Measurements from ENCODE around the gene NLRP5.
"Not testable (repeated sequence)": the region's sequence is repeated elsewhere in the genome, so short reads cannot be mapped to it uniquely, and the experiment has no call there.

The NLRP5 gene

DNA sequence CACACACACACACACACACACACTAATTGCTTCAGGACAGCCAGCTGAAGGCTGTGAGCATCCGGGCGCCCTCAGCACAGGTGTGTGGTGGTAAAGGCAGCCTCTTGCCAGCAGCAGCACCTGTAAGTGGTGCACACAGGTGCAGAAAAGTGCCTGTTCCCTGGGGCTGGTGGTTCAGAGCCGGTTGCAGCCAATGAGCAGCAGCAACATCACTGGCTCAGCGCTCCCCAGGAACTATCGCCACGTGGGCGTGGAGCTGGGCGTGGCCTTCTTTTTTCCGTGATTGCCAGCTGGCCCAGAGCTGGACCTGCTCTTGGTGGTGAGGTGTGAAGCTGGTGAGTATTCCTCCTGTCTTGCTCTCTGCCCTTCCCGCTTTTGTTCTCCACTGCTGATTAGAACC, at the start of gene NLRP5:
TSS of gene NLRP5 (plus strand) at position 289 of the 400 bp plus-strand sequence.
- DNase-seq (ENCODE audit: low read depth in 2 of 2) = no peak

DNA sequence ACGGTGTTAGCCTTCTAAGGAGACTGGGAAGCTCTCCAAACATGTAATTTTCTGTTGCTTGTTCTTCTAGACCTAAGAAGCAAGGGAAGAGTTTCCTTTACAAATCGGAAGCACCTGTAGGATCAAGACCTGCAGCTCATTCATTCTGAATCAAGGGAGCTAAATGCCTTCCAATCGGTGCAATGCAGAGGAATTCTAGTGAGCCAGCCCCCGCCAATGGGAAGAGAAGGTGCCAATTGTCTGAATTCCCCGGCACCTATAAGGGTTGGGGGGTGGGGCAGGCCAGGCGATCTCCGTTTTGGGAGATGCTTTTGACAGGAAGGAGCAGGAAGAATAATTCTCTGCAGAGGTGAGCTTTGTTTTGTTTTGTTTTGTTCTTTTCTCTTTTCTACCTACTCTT, 47.4 kb upstream of the NLRP5 start:
- DNase-seq (ENCODE audit: low read depth in 2 of 2) = no peak

DNA sequence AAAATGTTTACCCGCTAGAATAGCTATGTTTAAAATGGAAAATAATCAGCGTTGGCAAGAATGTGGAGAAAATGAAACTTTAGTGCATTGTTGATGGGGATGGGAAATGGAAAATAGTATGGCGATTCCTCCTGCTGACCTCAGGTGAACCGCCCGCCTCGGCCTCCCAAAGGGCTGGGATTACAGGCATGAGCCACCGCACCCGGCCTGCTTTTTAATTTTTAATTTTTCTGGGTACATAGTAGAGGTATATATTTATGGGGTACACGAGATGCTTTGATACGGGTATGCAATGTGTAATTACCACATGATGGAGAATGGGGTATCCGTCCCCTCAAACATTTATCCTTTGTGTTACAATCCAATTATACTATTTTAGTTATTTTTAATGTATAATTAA, 46.3 kb upstream of the NLRP5 start:
- no peak for DNase-seq (ENCODE audit: low read depth in 2 of 2)

DNA sequence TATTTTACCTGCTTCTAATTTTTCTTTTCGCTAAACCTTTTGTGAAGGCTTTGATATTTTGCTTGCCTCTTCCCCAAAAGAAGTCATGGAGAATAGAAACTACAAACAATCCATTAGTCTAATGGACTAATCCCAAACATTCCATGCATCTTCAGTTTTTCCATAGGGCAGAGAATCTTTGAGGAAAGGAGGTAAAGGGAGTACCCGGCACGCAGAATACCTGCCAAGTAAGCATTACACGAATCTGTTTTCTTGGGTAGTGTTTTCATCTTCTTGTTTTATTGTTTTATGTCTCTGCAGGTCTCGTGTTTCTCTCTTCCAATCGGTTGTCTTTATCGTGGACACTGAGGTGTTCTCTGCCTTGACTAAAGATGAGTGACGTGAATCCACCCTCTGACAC, 39.0 kb upstream of the NLRP5 start, which contains the start of gene NLRP8:
TSS of gene NLRP8 (plus strand) at position 301 of the 400 bp plus-strand sequence.
- no peak for DNase-seq (ENCODE audit: low read depth in 2 of 2)

DNA sequence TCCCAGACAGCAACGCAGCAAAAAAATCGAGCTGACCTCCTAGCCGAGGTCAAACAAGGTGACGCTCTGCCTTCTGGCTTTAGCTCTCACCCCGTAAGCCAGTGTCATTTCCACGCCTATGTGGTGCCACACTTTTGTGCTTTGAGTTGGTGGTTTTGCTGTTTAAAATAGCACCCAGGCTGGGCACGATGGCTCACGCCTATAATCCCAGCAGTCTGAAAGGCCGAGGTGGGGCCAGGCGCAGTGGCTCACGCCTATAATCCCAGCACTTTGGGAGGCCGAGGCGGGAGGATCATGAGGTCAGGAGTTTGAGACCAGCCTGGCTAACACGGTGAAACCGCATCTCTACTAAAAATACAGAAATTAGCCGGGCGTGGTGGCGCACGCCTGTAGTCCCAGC, 36.0 kb upstream of the NLRP5 start:
- not testable (repeated sequence) for DNase-seq (ENCODE audit: low read depth in 2 of 2)

DNA sequence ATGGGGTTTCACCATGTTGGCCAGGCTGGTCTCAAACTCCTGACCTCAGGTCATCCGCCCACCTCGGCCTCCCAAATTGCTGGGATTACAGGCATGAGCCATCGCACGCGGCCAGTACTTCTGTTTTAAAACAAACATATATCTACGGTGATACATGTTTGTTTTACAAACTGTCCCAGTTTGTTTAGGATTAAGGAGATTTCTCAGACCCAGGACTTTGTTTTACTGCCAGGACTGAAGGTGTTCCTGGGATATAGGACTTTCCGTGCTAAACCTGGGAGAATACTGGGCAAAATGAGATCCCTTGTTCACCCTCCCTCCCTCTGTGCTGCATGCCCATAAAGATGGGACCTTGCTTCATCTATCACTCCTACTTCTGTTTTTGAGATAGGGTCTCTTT, 30.1 kb upstream of the NLRP5 start:
- no peak for DNase-seq (ENCODE audit: low read depth in 2 of 2)

DNA sequence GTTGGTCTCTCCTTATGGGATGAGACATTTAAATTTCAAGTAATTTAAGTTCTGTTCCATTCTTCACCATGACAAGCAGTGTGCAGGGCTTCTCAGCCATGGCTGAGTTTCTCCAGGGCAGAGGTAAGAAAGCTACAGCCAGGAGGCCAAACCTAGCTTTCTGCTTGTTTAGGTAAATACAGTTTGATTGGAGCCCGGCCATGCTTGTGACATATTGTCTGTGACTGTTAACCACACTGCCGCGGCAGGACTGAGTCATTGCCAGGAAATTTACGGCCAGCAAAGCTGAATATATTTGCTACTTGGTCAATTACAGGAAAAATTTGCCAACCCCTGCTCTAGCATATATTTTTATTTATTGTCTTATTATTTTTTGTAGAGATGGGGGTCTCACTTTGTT, 28.2 kb upstream of the NLRP5 start:
- no peak for DNase-seq (ENCODE audit: low read depth in 2 of 2)

DNA sequence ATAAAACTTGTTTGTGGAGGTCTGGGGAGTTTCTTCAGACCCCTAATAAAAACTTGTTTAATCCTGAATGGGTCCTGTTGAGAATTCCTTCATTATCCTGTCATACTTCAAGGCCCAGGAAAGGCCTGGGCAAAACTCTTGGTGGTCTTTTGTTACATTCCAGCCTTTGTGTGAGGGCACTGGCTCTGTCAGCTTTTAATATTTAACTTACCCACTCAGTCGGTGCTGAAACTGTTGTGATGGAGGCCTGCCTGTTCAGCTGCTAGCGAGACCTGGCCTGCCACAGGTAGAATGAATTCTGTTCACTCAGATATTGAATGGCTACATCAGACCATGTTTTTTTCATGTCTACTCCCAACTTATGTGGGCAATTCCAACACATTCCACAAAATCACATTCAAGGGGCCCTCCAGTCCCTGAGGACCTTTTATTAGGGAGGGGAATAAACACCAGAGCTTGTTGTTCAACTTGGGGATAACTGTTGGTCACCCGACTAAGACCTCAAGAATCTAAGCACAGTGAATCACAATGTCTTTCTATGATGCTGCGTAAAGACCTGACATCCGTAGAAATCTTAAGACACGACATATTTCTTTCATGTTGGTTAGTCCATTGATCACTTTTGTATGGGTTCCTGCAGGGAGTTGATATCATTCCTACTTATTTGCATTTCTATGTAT, 26.4 kb upstream of the NLRP5 start:
- no peak for DNase-seq (ENCODE audit: low read depth in 2 of 2)

DNA sequence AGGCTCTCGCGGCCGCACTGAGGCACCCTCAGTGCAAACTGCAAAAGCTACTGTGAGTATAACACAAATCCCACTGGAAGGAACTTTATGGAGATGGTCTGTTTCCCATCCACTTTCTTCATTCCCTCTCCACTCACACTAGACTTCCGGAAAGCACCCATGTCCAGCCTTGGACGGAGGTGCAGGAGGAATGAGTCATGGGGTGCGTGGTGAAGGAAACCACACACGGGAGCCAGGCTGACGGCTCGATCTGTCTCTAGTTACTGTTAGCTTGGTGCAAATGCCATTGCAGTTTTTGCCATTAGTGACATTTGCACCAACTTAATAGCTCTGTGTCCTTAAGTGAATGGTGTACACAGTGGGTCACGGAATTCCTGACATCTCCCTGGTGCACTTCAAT, 24.4 kb upstream of the NLRP5 start:
- no peak for DNase-seq (ENCODE audit: low read depth in 2 of 2)

DNA sequence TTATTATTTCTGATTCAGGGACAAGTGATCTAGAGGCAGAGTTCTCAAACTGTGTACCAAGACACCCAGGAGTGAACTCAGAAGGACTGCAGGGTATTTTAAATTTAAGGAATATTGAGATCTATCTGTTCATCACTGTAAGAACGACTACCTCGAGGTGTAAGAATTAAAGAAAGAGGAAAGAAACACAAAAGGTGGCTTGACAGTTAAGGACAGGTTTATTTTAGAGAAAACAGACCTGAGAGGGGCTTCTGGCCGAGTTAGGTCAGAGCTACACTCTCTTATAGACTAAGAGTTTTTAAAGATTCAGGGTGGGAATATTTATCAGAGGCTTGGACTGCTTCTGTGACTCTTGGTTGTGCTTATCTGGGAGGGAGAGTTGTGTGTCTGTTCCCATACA, 12.6 kb upstream of the NLRP5 start:
- DNase-seq (ENCODE audit: low read depth in 2 of 2) = no peak

DNA sequence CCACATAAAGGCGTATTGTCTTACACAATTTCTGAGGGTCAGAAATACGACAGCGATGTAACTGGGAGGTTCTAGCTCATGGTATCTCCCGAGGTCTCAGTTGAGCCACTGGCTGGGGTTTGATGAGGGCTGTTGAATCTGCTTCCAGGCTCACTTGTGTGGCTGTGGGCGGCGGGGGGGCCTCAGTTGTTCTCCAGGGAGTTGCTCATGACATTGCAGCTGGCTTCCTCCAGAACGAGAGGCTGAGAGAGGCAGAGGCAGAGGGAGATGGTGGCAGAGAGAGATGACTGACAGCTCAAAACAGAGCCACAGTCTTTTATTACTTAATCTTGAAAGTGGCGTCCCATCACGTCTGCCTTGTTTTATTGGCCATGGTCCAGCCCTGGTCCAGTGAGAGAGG, 6.2 kb upstream of the NLRP5 start:
- no peak for DNase-seq (ENCODE audit: low read depth in 2 of 2)

DNA sequence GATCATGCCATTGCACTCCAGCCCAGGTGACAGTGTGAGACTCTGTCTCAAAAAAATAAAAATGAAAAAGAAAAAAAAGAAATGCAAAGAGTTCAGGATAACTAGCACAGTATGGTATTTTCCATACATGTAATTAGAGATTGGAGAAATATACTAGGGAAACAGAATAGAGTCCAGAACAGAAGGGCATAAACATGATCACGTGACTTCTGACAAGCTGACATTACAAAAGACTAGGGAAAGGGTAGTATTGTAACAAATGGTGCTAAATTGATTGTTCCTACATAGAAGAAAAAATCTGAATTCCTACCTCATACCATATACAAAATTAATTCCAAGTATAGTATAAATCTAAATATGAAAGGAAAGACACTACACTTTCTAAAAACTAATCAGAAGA, 1.3 kb upstream of the NLRP5 start:
- DNase-seq (ENCODE audit: low read depth in 2 of 2) = no peak

DNA sequence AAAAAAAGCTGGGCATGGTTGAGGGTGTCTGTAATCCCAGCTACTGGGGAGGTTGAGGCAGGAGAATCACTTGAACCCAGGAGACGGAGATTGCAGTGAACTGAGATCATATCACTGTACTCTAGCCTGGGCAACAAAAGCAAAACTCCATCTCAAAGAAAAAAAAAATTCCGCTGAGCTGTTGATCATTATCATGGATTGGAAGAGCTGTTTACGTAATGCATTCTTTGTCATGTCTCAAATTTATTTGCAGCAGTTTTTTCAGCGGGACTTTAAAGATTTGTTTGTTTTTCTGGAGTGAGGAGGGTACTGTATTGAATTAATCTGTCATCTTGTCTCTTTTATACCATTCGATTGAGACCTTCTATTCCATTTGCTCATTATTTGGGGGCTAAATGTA, 4.3 kb downstream of the NLRP5 start:
- DNase-seq (ENCODE audit: low read depth in 2 of 2) = no peak

DNA sequence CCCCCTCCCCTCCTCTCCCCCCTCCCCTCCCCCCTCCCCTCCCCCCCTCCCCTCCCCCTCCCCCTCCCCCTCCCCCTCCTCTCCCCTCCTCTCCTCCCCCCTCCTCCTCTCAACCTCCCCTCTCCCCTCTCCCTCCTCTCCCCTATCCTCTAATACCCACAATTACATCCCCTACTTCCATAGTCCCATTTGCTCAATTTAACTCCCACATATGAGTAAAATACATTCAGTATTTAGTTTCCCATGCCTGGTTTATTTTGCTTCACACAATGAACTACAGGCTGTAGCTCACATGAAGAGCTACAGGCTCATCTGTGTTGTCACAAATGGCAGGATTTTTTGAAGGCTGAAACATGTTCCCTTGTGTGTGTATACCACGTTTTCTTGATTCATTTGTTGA, 6.9 kb downstream of the NLRP5 start:
- no peak for DNase-seq (ENCODE audit: low read depth in 2 of 2)

DNA sequence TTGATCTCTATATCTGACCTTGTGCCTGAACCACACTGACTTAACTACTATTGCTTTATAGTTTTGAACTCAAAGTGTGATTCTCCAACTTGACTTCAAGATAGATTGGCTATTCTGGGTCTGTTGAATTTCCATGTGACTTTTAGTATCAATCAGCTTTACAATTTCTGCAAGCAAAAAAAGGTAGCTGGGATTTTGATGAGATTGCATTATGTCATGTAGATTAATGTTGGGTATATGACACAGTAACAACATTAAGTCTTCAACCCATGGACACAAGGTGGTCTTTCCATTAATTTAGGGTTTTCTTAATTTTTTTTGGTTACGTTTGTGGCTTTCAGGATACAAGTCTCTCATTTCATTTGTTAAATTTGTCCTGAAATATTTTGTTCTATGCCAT, 28.2 kb downstream of the NLRP5 start:
- DNase-seq (ENCODE audit: low read depth in 2 of 2) = no peak

DNA sequence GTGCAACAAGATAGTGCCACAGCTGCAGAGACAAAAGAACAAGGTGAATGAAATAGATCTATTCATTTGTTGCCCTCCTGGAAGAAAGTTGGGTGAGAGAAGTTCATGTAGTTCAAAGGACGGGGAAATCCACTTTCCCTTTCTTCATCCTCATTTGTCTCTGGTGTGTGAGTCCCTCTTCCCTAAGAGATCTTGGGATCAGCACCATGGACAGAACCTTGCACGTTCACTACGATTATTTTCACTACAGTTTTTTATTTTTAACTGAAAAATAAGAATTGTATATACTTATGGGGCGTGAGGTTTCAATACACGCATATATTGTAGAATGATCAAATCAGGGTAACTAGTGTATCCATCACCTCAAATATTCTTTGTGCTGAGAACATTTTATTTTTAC, 29.2 kb downstream of the NLRP5 start:
- DNase-seq (ENCODE audit: low read depth in 2 of 2) = no peak

DNA sequence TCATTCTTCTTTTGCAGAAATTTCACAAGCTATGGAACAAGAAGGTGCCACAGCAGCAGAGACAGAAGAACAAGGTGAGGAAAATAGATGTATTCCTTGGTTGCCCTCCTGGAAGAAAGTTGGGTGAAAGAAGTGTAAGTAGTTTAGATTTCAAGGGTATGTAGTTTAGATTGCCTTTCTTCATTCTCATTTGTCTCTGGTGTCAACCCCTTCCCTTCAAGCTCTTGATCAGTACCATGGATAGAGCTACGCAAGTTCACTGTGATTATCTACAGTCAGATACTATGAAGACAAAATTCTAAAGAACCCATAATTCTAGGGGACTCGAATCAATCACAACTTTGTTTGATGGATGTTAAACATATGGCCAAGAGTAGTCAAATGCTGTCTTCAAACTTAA, 32.8 kb downstream of the NLRP5 start:
- DNase-seq (ENCODE audit: low read depth in 2 of 2) = not testable (repeated sequence)

DNA sequence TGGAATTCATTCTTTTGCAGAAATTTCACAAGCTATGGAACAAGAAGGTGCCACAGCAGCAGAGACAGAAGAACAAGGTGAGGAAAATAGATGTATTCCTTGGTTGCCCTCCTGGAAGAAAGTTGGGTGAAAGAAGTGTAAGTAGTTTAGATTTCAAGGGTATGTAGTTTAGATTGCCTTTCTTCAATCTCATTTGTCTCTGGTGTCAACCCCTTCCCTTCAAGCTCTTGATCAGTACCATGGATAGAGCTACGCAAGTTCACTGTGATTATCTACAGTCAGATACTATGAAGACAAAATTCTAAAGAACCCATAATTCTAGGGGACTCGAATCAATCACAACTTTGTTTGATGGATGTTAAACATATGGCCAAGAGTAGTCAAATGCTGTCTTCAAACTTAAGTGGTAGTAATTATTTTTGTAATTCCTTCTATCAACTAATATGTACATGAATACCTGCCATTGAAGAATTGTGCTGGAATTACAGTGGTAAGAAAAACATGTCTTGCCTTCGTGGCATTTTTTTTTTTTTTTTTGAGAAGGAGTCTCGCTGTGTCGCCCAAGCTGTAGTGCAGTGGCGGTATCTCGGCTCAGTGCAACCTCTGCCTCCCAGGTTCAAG, 33.9 kb downstream of the NLRP5 start:
- DNase-seq (ENCODE audit: low read depth in 2 of 2) = not testable (repeated sequence)

DNA sequence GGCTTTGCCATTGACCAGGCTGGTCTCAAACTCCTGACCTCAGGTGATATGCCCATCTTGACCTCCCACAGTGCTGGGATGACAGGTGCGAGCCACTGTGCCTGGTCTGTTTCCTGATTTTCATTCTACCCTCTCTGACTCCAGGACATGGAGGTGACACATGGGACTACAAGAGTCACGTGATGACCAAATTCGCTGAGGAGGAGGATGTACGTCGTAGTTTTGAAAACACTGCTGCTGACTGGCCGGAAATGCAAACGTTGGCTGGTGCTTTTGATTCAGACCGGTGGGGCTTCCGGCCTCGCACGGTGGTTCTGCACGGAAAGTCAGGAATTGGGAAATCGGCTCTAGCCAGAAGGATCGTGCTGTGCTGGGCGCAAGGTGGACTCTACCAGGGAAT, 40.2 kb downstream of the NLRP5 start:
- no peak for DNase-seq (ENCODE audit: low read depth in 2 of 2)

DNA sequence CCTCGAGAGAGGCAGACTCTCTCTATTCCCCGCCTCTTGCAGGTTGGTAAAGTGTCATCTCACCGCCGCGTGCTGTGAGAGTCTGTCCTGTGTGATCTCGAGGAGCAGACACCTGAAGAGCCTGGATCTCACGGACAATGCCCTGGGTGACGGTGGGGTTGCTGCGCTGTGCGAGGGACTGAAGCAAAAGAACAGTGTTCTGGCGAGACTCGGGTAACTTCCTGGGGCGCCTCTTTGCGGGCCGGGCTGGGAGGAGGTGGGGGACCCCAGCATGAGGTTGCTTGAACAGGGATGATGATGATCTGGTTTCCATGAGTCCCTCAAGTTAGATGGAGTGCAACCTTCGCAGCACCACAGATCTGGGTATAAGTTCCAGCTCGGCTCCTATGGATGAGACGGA, 67.0 kb downstream of the NLRP5 start:
- no peak for DNase-seq (ENCODE audit: low read depth in 2 of 2)

DNA sequence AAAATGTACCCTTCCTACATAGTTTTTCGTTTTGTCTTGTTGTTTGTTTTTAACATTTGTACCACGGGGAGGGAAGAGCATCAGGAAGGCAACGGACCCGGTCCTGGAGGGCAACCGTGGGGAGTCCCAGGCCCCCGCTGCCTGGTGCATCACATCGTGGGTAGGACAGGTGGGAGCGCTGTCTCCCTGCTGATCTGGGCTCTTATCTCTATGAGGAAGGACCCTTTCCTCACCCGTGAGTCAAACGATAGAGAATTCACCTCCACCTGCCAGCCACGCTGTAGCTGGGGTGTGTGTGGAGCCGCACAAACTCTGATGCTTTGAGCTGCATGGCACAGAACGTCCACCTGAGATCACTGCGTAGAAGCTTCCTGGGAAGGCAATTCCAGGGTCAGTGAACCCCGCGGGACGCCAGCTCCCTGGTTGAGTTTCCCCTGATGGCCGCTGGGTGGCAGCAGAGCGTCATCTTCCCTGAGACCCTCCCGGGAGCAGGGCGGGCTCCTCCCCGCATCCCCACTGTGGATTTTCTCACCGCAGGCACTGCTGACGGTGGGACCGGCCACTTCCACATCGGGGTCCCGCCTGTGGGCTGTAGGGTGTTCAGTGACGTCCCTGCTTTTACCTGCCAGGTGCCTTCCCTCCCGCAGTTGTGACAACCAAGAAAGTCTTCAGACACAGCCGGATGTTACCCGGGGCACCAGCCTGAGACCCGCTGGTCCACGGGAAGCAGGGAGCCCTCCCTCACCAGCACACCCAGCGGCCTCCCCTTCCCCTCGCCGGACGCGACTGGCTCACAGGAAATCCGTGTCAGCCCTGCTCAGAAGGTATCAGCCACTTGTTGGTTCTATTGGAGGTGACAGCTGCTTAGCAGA, 79.8 kb downstream of the NLRP5 start:
- peak in 1 of 2 experiments; percentile 12 for DNase-seq (ENCODE audit: low read depth in 2 of 2)

DNA sequence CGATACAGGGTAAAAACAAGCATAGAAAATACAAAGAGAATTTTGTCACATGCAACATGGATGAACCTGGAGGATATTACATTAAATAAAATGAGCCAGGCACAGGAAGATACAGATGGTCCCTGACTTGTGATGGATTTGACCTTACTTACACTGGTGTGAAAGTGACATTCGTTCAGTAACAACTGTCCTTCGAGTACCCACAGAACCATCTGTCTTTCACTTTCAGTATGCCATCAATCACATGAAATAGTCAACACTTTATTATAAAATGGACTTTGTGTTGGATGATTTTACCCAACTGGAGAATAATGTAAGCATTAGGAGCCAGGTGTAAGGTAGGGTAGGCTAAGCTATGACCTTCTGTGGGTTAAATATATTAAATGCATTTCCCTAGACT, 83.1 kb downstream of the NLRP5 start:
- DNase-seq (ENCODE audit: low read depth in 2 of 2) = no peak

DNA sequence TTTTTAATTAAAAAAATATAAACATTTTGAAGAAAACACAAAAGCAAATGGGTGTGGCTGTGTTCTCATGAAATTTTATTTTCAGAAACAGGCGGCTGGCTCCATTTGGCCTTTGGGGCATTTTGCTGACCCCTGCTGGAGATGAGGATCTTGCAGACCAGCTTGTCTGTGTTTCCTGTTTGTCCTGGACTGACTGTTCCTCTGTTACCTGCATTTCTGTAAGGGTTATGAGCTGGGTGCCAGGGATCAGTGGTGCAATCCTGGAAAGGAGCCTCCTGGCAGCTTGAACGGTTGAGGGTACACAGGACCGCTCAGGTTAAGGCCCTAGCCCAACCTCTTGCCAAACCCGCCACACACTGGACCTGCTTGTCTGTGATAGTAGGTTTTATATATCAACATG, 84.6 kb downstream of the NLRP5 start:
- DNase-seq (ENCODE audit: low read depth in 2 of 2) = no peak

All from fibroblast of skin of left quadriceps (primary cell).